HUDEP-2 (cell line): Measurements from ENCODE around the gene POLR1F.

Experiments used
- DNase-seq, 76 experiments: peaks; one replicate each; lab custom pipeline; 2025; ENCODE audit not compliant: unreplicated experiment in 76 of 76; lab: John Stamatoyannopoulos, UW

POLR1F gene

GRCh38 chr7:19677180-19677579 is 31.7 kb downstream of the POLR1F start:
- DNase-seq, result peak in 14 of 76 experiments; percentile 1 to 59 (median 16)

GRCh38 chr7:19675816-19676215 is 33.0 kb downstream of the POLR1F start:
- DNase-seq, result no peak

GRCh38 chr7:19674266-19674960 is 34.4 kb downstream of the POLR1F start:
- DNase-seq, result no peak

- DNase-seq, result no peak
Observed at GRCh38 chr7:19670806-19671205, 38.0 kb downstream of the POLR1F start.

- DNase-seq, result peak in 6 of 76 experiments; percentile 3 to 18 (median 10)
Observed at GRCh38 chr7:19665399-19666008, 43.3 kb downstream of the POLR1F start.

GRCh38 chr7:19663816-19664462 is 44.9 kb downstream of the POLR1F start:
- no peak for DNase-seq

GRCh38 chr7:19648791-19649190 is 60.0 kb downstream of the POLR1F start:
- no peak for DNase-seq
